BLaER1 treated with 17β-estradiol and CSF1 and Interleukin-3, amounts not matched to agents 10 nM and 100 nM (cell line): ENCODE measurements around the gene ZNF674.

Source experiments
- H3K27ac ChIP-seq, 11 experiments: shearing (Covaris generic); formaldehyde crosslinking; 2 replicates each; pipeline ENCODE4 v1.8.1; 2022
- H3K27me3 ChIP-seq, 11 experiments: shearing (Covaris generic); formaldehyde crosslinking; 2 replicates each; pipeline ENCODE4 v1.8.1; 2022
- H3K36me3 ChIP-seq, 11 experiments: shearing (Covaris generic); formaldehyde crosslinking; 2 replicates each; pipeline ENCODE4 v1.8.1; 2022
- H3K4me1 ChIP-seq, 10 experiments: shearing (Covaris generic); formaldehyde crosslinking; 2 replicates each; pipeline ENCODE4 v1.8.1; 2022
- H3K4me2 ChIP-seq, 11 experiments: shearing (Covaris generic); formaldehyde crosslinking; 2 replicates each; pipeline ENCODE4 v1.8.1; 2022
- H3K4me3 ChIP-seq, 10 experiments: shearing (Covaris generic); formaldehyde crosslinking; 2 replicates each; pipeline ENCODE4 v1.8.1; 2022
- H3K9ac ChIP-seq, 11 experiments: shearing (Covaris generic); formaldehyde crosslinking; 2 replicates each; pipeline ENCODE4 v1.8.1; 2022
- H3K9me3 ChIP-seq, 11 experiments: shearing (Covaris generic); formaldehyde crosslinking; replicated peaks in 1 of 11; 2 replicates each; pipeline ENCODE4 v1.8.1; 2022
- H4K20me1 ChIP-seq, 11 experiments: shearing (Covaris generic); formaldehyde crosslinking; 2 replicates each; pipeline ENCODE4 v1.8.1; 2022
- Cebpa-rat ChIP-seq, 11 experiments: shearing (Covaris generic); IDR thresholded peaks; 2 replicates each; pipeline ENCODE4 v1.8.1; 2022

ZNF674 gene

DNA sequence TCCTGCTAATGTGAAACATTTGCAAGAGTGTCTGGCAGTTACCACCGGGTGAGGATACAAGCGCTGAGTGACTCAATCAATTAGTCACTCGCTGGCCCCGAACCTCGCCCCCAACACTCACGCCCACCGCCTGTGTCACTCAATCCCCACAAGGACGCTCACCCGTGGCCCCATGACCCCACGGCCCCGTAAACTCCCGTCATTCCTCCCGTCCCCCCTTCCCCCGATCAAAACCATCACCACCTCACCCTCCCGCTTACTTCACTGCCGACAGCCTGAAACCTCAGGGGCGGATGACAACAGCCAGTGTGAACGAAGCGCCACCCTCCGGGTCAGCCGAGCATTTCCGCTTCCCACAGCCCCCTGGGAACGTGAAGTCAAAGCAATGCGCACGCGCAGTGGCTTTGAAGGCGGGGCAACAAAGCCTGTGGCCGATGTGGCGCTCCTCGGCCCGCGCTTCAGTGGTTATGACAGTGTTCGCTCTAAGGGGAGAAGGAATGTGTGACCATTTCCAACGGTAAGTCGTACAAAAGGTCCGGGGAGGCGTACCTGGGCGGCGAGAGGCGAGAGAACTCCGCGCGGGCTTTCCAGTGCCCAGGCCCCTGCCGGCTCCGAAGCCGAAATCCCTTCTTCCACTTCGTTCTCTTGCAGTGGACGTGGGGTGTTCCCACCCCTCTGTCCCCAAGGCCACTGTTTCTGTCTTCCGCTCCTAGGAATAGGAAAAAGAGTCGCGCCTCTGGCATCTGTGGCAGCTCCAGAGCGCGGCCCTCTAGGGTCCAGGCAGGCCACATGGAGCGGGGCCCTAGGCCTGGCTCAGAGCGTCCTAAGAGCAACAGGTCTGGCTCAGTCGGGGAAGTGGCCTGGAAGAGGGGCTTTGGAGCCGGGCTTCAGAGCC lies at the start of gene ZNF674:
Gene ZNF674 (minus strand): TSS at position 311 of the 895 bp plus-strand sequence. CDS start 3,334 bp downstream, outside the sequence.
- H3K9ac ChIP-seq, result peak within 1 kb of the TSS; percentile 80 to 95 (median 88)
- no peaks in the 10 kb centered on the region for H3K27me3 ChIP-seq
- peaks cover 26 to 43% (median 33%) of the 10 kb centered on the region in 10 experiments for H3K4me1 ChIP-seq
- H3K27ac ChIP-seq, result peak within 1 kb of the TSS; percentile 67 to 94 (median 87)
- peak within 1 kb of the TSS; percentile 64 to 84 (median 78) for H3K4me3 ChIP-seq
- peak within 1 kb of the TSS; percentile 71 to 82 (median 76) for H3K4me2 ChIP-seq
- peaks cover 0 to 16% (median 5%) of the 10 kb centered on the region in 11 experiments; a peak in 10 of 22 replicates for H3K36me3 ChIP-seq
- no peak for TF ChIP-seq Cebpa-rat (IDR thresholded peaks at IDR 0.05)
- H3K9me3 ChIP-seq, result peaks cover 0 to 16% (median 9%) of the 10 kb centered on the region in 11 experiments; a peak in 10 of 22 replicates
- peaks cover 0 to 7% (median 0%) of the 10 kb centered on the region in 11 experiments; a peak in 3 of 22 replicates for H4K20me1 ChIP-seq

GRCh38 chrX:46589977-46590723 lies 44.9 kb upstream of the ZNF674 start:
- Histone ChIP-seq H3K4me3 (no peak overlapping the region), H3K36me3 (peaks cover 0 to 10% (median 0%) of the 10 kb centered on the region in 11 experiments; a peak in 3 of 22 replicates), H3K27ac (no peak overlapping the region), H4K20me1 (no peaks in the 10 kb centered on the region), H3K9me3 (peaks cover 0 to 12% (median 7%) of the 10 kb centered on the region in 11 experiments; a peak in 10 of 22 replicates), H3K4me1 (peaks cover 40 to 65% (median 57%) of the 10 kb centered on the region in 10 experiments), H3K4me2 (peak overlapping the region; percentile 1 to 38 (median 11); a peak in 10 of 22 replicates), H3K9ac (no peak overlapping the region), H3K27me3 (no peaks in the 10 kb centered on the region)
- no peak for TF ChIP-seq Cebpa-rat (IDR thresholded peaks at IDR 0.05)

DNA sequence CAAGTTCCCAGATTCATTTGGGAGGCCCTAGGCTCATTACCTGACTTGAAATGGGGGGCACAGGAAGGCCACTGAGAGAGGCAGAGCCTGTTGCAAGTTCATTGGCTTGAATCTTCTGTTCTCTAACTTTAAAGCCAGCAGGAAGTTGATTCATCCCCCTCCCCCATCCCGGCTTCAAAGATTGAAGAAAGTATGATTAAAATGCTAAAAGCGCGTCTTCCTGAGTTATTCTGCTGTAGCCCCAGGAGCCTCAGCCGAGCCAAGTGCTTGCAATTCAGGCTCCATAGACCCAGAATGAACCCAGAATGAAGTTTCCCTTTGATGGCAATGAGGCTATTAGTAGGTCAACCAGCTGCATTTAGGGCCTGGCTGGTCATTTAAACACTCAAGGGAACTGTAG lies 43.0 kb upstream of the ZNF674 start:
- Histone ChIP-seq H3K4me2 (peak overlapping the region; percentile 64 to 85 (median 73)), H3K4me3 (peak overlapping the region in 2 of 10 experiments; percentile 27 to 32; a peak in 3 of 20 replicates), H3K9me3 (peaks cover 0 to 12% (median 7%) of the 10 kb centered on the region in 11 experiments; a peak in 10 of 22 replicates), H3K4me1 (peaks cover 59 to 74% (median 70%) of the 10 kb centered on the region in 10 experiments), H3K27ac (peak overlapping the region; percentile 7 to 69 (median 58); a peak in 19 of 22 replicates), H3K9ac (peak overlapping the region in 10 of 11 experiments; percentile 4 to 55 (median 34); a peak in 13 of 22 replicates), H4K20me1 (no peaks in the 10 kb centered on the region), H3K27me3 (no peaks in the 10 kb centered on the region), H3K36me3 (peaks cover 0 to 10% (median 0%) of the 10 kb centered on the region in 11 experiments; a peak in 3 of 22 replicates)
- no peak for TF ChIP-seq Cebpa-rat (IDR thresholded peaks at IDR 0.05)

DNA sequence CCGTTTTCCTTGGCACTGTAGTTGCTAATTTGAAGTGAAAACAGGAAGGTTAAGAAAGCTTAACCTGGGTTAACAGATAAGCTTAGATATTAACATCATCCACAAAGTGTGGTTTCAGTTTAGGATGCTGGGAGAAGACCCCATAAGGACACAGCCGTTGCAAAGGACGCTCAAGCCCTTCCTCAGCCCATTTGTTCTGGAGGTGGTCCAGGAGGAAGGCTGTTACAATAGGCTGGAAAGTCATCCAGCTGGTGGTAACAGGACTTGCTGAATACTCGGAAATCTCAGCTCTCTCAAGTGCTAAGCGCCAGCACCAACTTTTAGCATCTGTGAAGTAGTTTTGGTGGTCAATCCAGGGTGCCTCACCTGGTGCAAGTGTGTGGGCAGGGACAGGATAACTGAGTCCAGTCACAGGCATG lies 42.5 kb upstream of the ZNF674 start:
- Histone ChIP-seq H4K20me1 (no peaks in the 10 kb centered on the region), H3K9ac (peak overlapping the region in 8 of 11 experiments; percentile 11 to 55 (median 37); a peak in 13 of 22 replicates), H3K36me3 (peaks cover 0 to 10% (median 0%) of the 10 kb centered on the region in 11 experiments; a peak in 3 of 22 replicates), H3K4me1 (peaks cover 64 to 79% (median 75%) of the 10 kb centered on the region in 10 experiments), H3K4me3 (peak overlapping the region in 1 of 10 experiments; percentile 32; a peak in 2 of 20 replicates), H3K9me3 (peaks cover 0 to 12% (median 7%) of the 10 kb centered on the region in 11 experiments; a peak in 10 of 22 replicates), H3K27ac (peak overlapping the region; percentile 7 to 69 (median 58); a peak in 19 of 22 replicates), H3K27me3 (no peaks in the 10 kb centered on the region), H3K4me2 (peak overlapping the region; percentile 64 to 85 (median 73))
- no peak for TF ChIP-seq Cebpa-rat (IDR thresholded peaks at IDR 0.05)

- peak overlapping the region; percentile 64 to 85 (median 73) for H3K4me2 ChIP-seq
Observed at GRCh38 chrX:46587158-46587557, 41.9 kb upstream of the ZNF674 start.

GRCh38 chrX:46584736-46585135 lies 39.5 kb upstream of the ZNF674 start:
- H3K36me3 ChIP-seq, result peaks cover 0 to 6% (median 0%) of the 10 kb centered on the region in 11 experiments; a peak in 2 of 22 replicates
- H3K27ac ChIP-seq, result peak overlapping the region in 5 of 11 experiments; percentile 15 to 35 (median 22); a peak in 7 of 22 replicates
- H3K9me3 ChIP-seq, result no peaks in the 10 kb centered on the region
- no peak for TF ChIP-seq Cebpa-rat (IDR thresholded peaks at IDR 0.05)
- peak overlapping the region in 1 of 11 experiments; percentile 22; a peak in 1 of 22 replicates for H3K9ac ChIP-seq
- peaks cover 59 to 80% (median 75%) of the 10 kb centered on the region in 10 experiments for H3K4me1 ChIP-seq
- no peaks in the 10 kb centered on the region for H4K20me1 ChIP-seq
- no peak overlapping the region for H3K4me3 ChIP-seq
- peak overlapping the region; percentile 28 to 85 (median 47); a peak in 21 of 22 replicates for H3K4me2 ChIP-seq
- no peaks in the 10 kb centered on the region for H3K27me3 ChIP-seq

More at GRCh38 chrX:46587158-46587557, 41.9 kb upstream of the ZNF674 start:
- TF ChIP-seq Cebpa-rat (IDR thresholded peaks at IDR 0.05), result no peak
- Histone ChIP-seq H3K4me3 (no peak overlapping the region; a peak in 1 of 20 replicates), H3K4me1 (peaks cover 65 to 85% (median 81%) of the 10 kb centered on the region in 10 experiments), H3K27me3 (no peaks in the 10 kb centered on the region), H3K9me3 (peaks cover 0 to 12% (median 7%) of the 10 kb centered on the region in 11 experiments; a peak in 10 of 22 replicates), H4K20me1 (no peaks in the 10 kb centered on the region), H3K27ac (peak overlapping the region in 10 of 11 experiments; percentile 16 to 69 (median 56); a peak in 15 of 22 replicates), H3K36me3 (peaks cover 0 to 10% (median 0%) of the 10 kb centered on the region in 11 experiments; a peak in 3 of 22 replicates), H3K9ac (peak overlapping the region in 4 of 11 experiments; percentile 13 to 55 (median 38); a peak in 2 of 22 replicates)

DNA sequence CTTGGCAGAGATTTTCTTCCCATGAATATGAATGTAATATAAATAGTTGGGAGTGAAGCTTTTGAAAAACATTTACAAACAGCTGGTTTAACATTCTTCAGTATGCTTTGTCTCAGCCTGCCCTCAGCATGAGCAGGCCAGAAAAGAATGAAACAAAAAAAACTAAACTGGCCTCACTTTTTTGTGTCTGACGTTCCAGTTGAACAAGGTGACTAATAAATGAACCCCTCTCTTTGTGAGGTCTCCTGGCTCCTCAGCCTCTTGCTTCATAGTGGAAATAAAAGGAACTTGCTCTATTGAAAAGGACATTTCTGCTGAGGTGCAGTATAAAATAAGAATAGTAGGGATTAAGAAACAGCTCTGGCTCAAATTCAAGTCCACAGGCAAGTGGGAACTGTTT lies 37.7 kb upstream of the ZNF674 start:
- Histone ChIP-seq H3K27me3 (no peaks in the 10 kb centered on the region), H3K9ac (peak overlapping the region in 2 of 11 experiments; percentile 0 to 23; a peak in 2 of 22 replicates), H3K4me1 (peaks cover 56 to 75% (median 70%) of the 10 kb centered on the region in 10 experiments), H3K9me3 (peaks cover 0 to 7% (median 0%) of the 10 kb centered on the region in 11 experiments; a peak in 3 of 22 replicates), H4K20me1 (no peaks in the 10 kb centered on the region), H3K36me3 (peaks cover 0 to 16% (median 0%) of the 10 kb centered on the region in 11 experiments; a peak in 5 of 22 replicates), H3K4me3 (no peak overlapping the region), H3K27ac (peak overlapping the region in 3 of 11 experiments; percentile 4 to 28 (median 7); a peak in 4 of 22 replicates), H3K4me2 (peak overlapping the region in 10 of 11 experiments; percentile 16 to 85 (median 36); a peak in 20 of 22 replicates)
- TF ChIP-seq Cebpa-rat (IDR thresholded peaks at IDR 0.05), result no peak
